GM12878 (cell line): ENCODE measurements around the gene NLRP9. TPM values are rescaled to one million over a fixed set of nuclear protein-coding genes. Genes with fewer than 3 reads are reported as not detected.

Experiments
- ATAC-seq: fragments of 200-7000 bp; cut with Tn5 transposase; 3 replicates; pipeline ENCODE4 v1.9.1; 2020; ENCODE audit warnings: mild to moderate bottlenecking, moderate library complexity
- BruUV-seq: library from RNA; stranded (reverse); fragments of 400-500 nt; replicated peaks from 2 replicates; lab custom pipeline; 2021; lab: Mats Ljungman, UMichigan
- CTCF ChIA-PET: fragments of 300-600 bp; sonication (Branson Sonifier 250); formaldehyde crosslinking; extraction: SDS; loops from one replicate; lab custom pipeline; 2021; ENCODE audit warnings: inconsistent platforms; lab: Yijun Ruan, JAX
- POLR2A ChIA-PET: fragments of 350-600 bp; formaldehyde crosslinking; extraction: SDS; loops from one replicate; lab custom pipeline; 2021; ENCODE audit warnings: inconsistent platforms; lab: Charles Lee
- RAD21 ChIA-PET: fragments of 300-600 bp; sonication (Branson Sonifier 250); formaldehyde crosslinking; loops from one replicate; lab custom pipeline; 2023; ENCODE audit warnings: antibody characterized with exemption; ENCODE audit not compliant: unreplicated experiment; lab: Charles Lee
- SMC1A ChIA-PET: fragments of 300-600 bp; sonication (Branson Sonifier 250); formaldehyde crosslinking; loops from one replicate; lab custom pipeline; 2023; ENCODE audit not compliant: unreplicated experiment, uncharacterized antibody; lab: Charles Lee
- DNase-seq: peaks from one replicate; pipeline ENCODE4 v3.0.0-alpha.2; 2011; ENCODE audit warnings: low read depth, low spot score
- FAIRE-seq: peaks from 3 replicates; lab custom pipeline; 2011; peaks lifted over from hg19 to GRCh38; lab: Jason Lieb, UNC
- H2AFZ ChIP-seq: 2 replicates; pipeline ENCODE4 v1.6.0; 2011; ENCODE audit warnings: low read depth, low read length, control low read depth; ENCODE audit not compliant: control insufficient read depth
- H3K27ac ChIP-seq: 2 replicates; pipeline ENCODE4 v1.5.1; 2011; ENCODE audit warnings: control low read depth; ENCODE audit not compliant: control insufficient read depth, insufficient read depth
- H3K27me3 ChIP-seq, 2 experiments: replicated peaks in 1 of 2; 2 replicates each; pipeline versions ENCODE4 v1.6.0 to v1.6.1; 2011; ENCODE audit warnings: low read length in 1 of 2; ENCODE audit not compliant: control insufficient read depth in 2 of 2, insufficient read depth in 2 of 2
- H3K36me3 ChIP-seq, 2 experiments: 2 replicates each; pipeline ENCODE4 v1.5.1; 2011; ENCODE audit warnings: low read length in 1 of 2; ENCODE audit not compliant: control insufficient read depth in 2 of 2, insufficient read depth in 2 of 2
- H3K4me1 ChIP-seq: 2 replicates; pipeline ENCODE4 v1.6.1; 2011; ENCODE audit warnings: mild to moderate bottlenecking, low read length, moderate library complexity, mixed read lengths; ENCODE audit not compliant: control insufficient read depth, insufficient read depth
- H3K4me2 ChIP-seq: 2 replicates; pipeline ENCODE4 v1.6.0; 2011; ENCODE audit warnings: control low read depth; ENCODE audit not compliant: control insufficient read depth, insufficient read depth
- H3K4me3 ChIP-seq: fragments of 200-600 bp; sonication (generic); 2 replicates; pipeline ENCODE4 v1.5.1; 2016
- H3K79me2 ChIP-seq: 2 replicates; pipeline ENCODE4 v1.6.0; 2011; ENCODE audit warnings: low read length; ENCODE audit not compliant: control insufficient read depth, insufficient read depth
- H3K9ac ChIP-seq: 2 replicates; pipeline ENCODE4 v1.8.0; 2011; ENCODE audit warnings: low read length, control low read depth, mixed read lengths; ENCODE audit not compliant: control insufficient read depth, insufficient read depth
- H3K9me3 ChIP-seq: replicated peaks from 3 replicates; pipeline ENCODE4 v1.5.1; 2011; ENCODE audit warnings: mild to moderate bottlenecking, low read length; ENCODE audit not compliant: control insufficient read depth, insufficient read depth
- H4K20me1 ChIP-seq: 2 replicates; pipeline ENCODE4 v1.6.0; 2011; ENCODE audit not compliant: control insufficient read depth, insufficient read depth
- BACH1 ChIP-seq: fragments of 450-650 bp; IDR thresholded peaks from 2 replicates; pipeline ENCODE4 v1.6.1; 2017; ENCODE audit warnings: mild to moderate bottlenecking, borderline replicate concordance
- MEF2B ChIP-seq: fragments of 450-650 bp; IDR thresholded peaks from 2 replicates; pipeline ENCODE4 v1.6.1; 2018; ENCODE audit warnings: mild to moderate bottlenecking, moderate library complexity; ENCODE audit not compliant: partially characterized antibody, poor library complexity, severe bottlenecking
- MYC ChIP-seq: IDR thresholded peaks from 2 replicates; pipeline ENCODE4 v1.6.1; 2011; ENCODE audit warnings: mild to moderate bottlenecking, low read length, moderate library complexity, inconsistent platforms; ENCODE audit not compliant: insufficient read depth, insufficient replicate concordance, insufficient read length, severe bottlenecking
- YBX1 ChIP-seq: fragments of 450-650 bp; IDR thresholded peaks from 2 replicates; pipeline ENCODE4 v1.6.1; 2016; ENCODE audit warnings: antibody characterized with exemption
- WGBS: methylation state at CpG from one replicate; pipeline ENCODE4 v1.1.6; 2016; ENCODE audit warnings: low lambda C conversion rate; ENCODE audit not compliant: insufficient replicate concordance, insufficient coverage; ENCODE audit errors: missing lambda C conversion rate; 5-methylcytosine and 5-hydroxymethylcytosine counted together
- in situ Hi-C: fragments of 300-500 bp; cut with MboI; formaldehyde crosslinking; loops from 9 replicates; pipeline ENCODE4 v1.14.3; 2018; ENCODE audit warnings: mixed read lengths
- intact Hi-C: fragments of 100-400 bp; cut with micrococcal nuclease; formaldehyde crosslinking; loops from one replicate; pipeline ENCODE4 v1.14.2; 2022; ENCODE audit not compliant: unreplicated experiment
- polyA plus RNA-seq, 11 experiments: library from polyadenylated mRNA; depleted of rRNA in 4 of 11; unstranded in 6 of 11; stranded (reverse) in 5 of 11; fragments of >200 nt; fragmentation: Nextera tagmentation in 4 of 11; fragmentation: Illumina TruSeq in 1 of 11; extraction: Ambion mirVana in 4 of 11; extraction: Trizol in 1 of 11; gene quantifications; 1 replicate in 1 of 11; 2 replicates in 10 of 11; pipeline versions ENCODE4 v1.2.1 to v1.2.3, GENCODE V29; 2011 to 2016; ENCODE audit warnings: inconsistent platforms in 2 of 11, missing spikeins in 2 of 11, low read depth in 1 of 11
- total RNA-seq, 4 experiments: library from RNA; depleted of rRNA in 3 of 4; stranded (reverse); fragments of >200 nt in 3 of 4; fragmentation: Illumina TruSeq in 1 of 4; extraction: Trizol in 1 of 4; gene quantifications; 2 replicates each; pipeline versions ENCODE4 v1.2.1 to v1.2.3, GENCODE V29; 2013 to 2021

The NLRP9 gene
- total and polyA plus RNA-seq, 10 of the 15 experiments (the other 5 are each of a cell fraction or from before 2014, with no cell fraction given), result not detected

- Histone ChIP-seq H3K4me3 (peak overlapping the region; percentile 92), H3K9me3 (no peaks in the 10 kb centered on the region), H3K4me2 (peak overlapping the region; percentile 100), H3K27me3 (no peaks in the 10 kb centered on the region), H2AFZ (peak overlapping the region; percentile 50; the same call in 1 of the 2 replicates), H3K27ac (peak overlapping the region; percentile 94), H3K9ac (peak overlapping the region; percentile 97), H3K4me1 (peaks cover 29% of the 10 kb centered on the region), H3K36me3 (peaks cover 15 to 20% of the 10 kb centered on the region in 2 experiments), H4K20me1 (peaks cover 4% of the 10 kb centered on the region; the same call in 1 of the 2 replicates), H3K79me2 (peaks cover 65% of the 10 kb centered on the region)
- ATAC-seq (peak; percentile 5; the same call in 2 of the 3 replicates), DNase-seq (no peak), FAIRE-seq (no peak)
- CTCF ChIA-PET, result interaction anchor here (1.4 to 3.3 kb wide), 3 partner anchors 23 to 132 kb away, joined by 5 to 14 read pairs (median 5); partner anchors contain the start of gene U2AF2
- WGBS, result 21% methylated on average over 6 of the region's 6 CpGs
- RAD21 ChIA-PET, result interaction anchor here (1.0 to 2.0 kb wide), 2 partner anchors 23 to 45 kb away, joined by 4 to 6 read pairs; partner anchors contain the start of gene U2AF2
- peak; percentile 5; the same call in 1 of the 2 replicates for TF ChIP-seq YBX1
- TF ChIP-seq MEF2B, result peak; percentile 51
- no peak for TF ChIP-seq MYC
- TF ChIP-seq BACH1, result no peak
- SMC1A ChIA-PET, result interaction anchor here (1.2 to 3.0 kb wide), 2 partner anchors 21 to 30 kb away, joined by 3 to 11 read pairs; no protein-coding TSS in a partner anchor
- no TSS peak for BruUV-seq
- POLR2A ChIA-PET, result interaction anchor here (1.2 to 1.8 kb wide), 2 partner anchors 21 to 79 kb away, joined by 3 to 7 read pairs; no protein-coding TSS in a partner anchor
- intact Hi-C loops, result loop anchor here (1.0 to 5.0 kb wide), 4 partner anchors 23 to 655 kb away; partner anchors contain the start of genes U2AF2, ZNF580 and ZNF581
- in situ Hi-C loops, result loop anchor here (5.0 kb wide), 1 partner anchor 130 kb away; no protein-coding TSS in a partner anchor
These were observed 60.6 kb downstream of the NLRP9 start for GRCh38 chr19:55677572-55678028.
